Pancreas (tissue), 10 donors: ENCODE measurements around the gene ZNF333. TPM values are rescaled to one million over a fixed set of nuclear protein-coding genes. Genes with fewer than 3 reads are reported as not detected.
A peak's percentile ranks its signal among the peaks of the same experiment; 100 is the strongest.

Experiments
- ATAC-seq, 4 donors: fragments of 200-7000 bp; cut with Tn5 transposase; one replicate each; pipeline versions ENCODE4 v1.8.0 to v1.9.1; 2020; ENCODE audit warnings: mild to moderate bottlenecking in 4 of 4, moderate library complexity in 4 of 4
- DNase-seq, 6 donors: peaks; one replicate each; pipeline ENCODE4 v3.0.0-alpha.2; 2020
- FAIRE-seq: peaks from 2 replicates; lab custom pipeline; 2012; peaks lifted over from hg19 to GRCh38; lab: Jason Lieb, UNC
- H3K27ac ChIP-seq, 4 donors: fragments of 200-600 bp; sonication (generic); 1 replicate in 3 of 4; 2 replicates in 1 of 4; pipeline versions ENCODE4 v1.5.0 to v1.8.0; 2020
- H3K27me3 ChIP-seq, 4 donors: fragments of 200-600 bp; one replicate each; pipeline ENCODE4 v1.8.0; 2021
- H3K36me3 ChIP-seq, 3 donors: fragments of 200-600 bp; sonication (generic) in 1 of 3; one replicate each; pipeline versions ENCODE4 v1.5.0 to v1.8.0; 2020 to 2021
- H3K4me1 ChIP-seq, 3 donors: fragments of 200-600 bp; one replicate each; pipeline ENCODE4 v1.8.0; 2021
- H3K4me3 ChIP-seq, 4 donors: fragments of 200-600 bp; sonication (generic) in 2 of 4; one replicate each; pipeline versions ENCODE4 v1.5.0 to v1.8.0; 2020 to 2021
- H3K9me3 ChIP-seq, 4 donors: fragments of 200-600 bp; one replicate each; pipeline ENCODE4 v1.8.0; 2021
- CTCF ChIP-seq, 4 donors: fragments of 200-600 bp; sonication (generic) in 3 of 4; IDR thresholded peaks; one replicate each; pipeline versions ENCODE4 v1.5.0 to v1.8.0; 2021; ENCODE audit warnings: antibody characterized with exemption in 4 of 4
- WGBS, 2 donors: extraction: QIAGEN DNeasy Blood & Tissue Kit; methylation state at CpG; one replicate each; pipeline ENCODE4 v1.1.7; 2013; 5-methylcytosine and 5-hydroxymethylcytosine counted together
- intact Hi-C, 3 donors: fragments of 100-400 bp; cut with DNase I; formaldehyde crosslinking; loops; one replicate each; pipeline versions ENCODE4 v1.11.1 to v1.14.2; 2022
- polyA plus RNA-seq, 2 donors: library from polyadenylated mRNA; stranded (reverse); fragments of 200-250 nt; gene quantifications; one replicate each; pipeline ENCODE4 v1.2.3, GENCODE V29; 2013
- total RNA-seq, 6 donors: library from RNA; stranded (reverse); fragmentation: NEBNext Ultra II Directional in 4 of 6; extraction: Animal tissue kit (Norgen Biotek cat#: 25700) in 4 of 6; gene quantifications; one replicate each; pipeline versions ENCODE4 v1.2.1 to v1.2.4, GENCODE V29; 2021 to 2023
- donor health status: healthy with polysubstance abuse.
- donor health status: DM: no; HTN: no; CAD: no; lungs with moderate emphysema.
- donor health status: DM: no; HTN: no; CAD: no.
- donor health status: control.
- donor health status: control.
- donor health status: Bipolar disorder and iron deficiency.
- donor health status: DM: yes; HTN: yes; CAD: no.
- donor health status: DM: no; HTN: no; CAD: no.
- donor health status: DM: no; HTN: no; CAD: no.
- donor health status: DM: yes; HTN: yes; CAD: no.

ZNF333 gene
- 1 to 10 TPM; 5.4 to 9.9 (median 7.6) TPM for total RNA-seq
- polyA plus RNA-seq, result 10 to 100 TPM; 10.4 to 14.4 TPM

- no peaks in the 10 kb centered on the region for H3K27me3 ChIP-seq
- intact Hi-C loops, result no loop called here
- peak within 1 kb of the TSS; percentile 89 to 98 (median 91) for H3K27ac ChIP-seq
- H3K9me3 ChIP-seq, result no peaks in the 10 kb centered on the region
- ATAC-seq (peak; percentile 97 to 99 (median 98)), DNase-seq (peak; percentile 92 to 98 (median 96)), FAIRE-seq (no peak)
- H3K4me1 ChIP-seq, result peaks cover 0 to 4% (median 0%) of the 10 kb centered on the region in 3 donors
- TF ChIP-seq CTCF (IDR thresholded peaks at IDR 0.05), result no peak
- WGBS, 2 donors, result 0% methylated on average over 54 to 66 of the region's 66 CpGs
- H3K36me3 ChIP-seq, result peaks cover 0 to under 1% (median 0%) of the 10 kb centered on the region in 3 donors
- peak within 1 kb of the TSS; percentile 64 to 83 (median 74) for H3K4me3 ChIP-seq
These were observed at the start of gene ZNF333 for GRCh38 chr19:14689598-14690503. Gene ZNF333, plus strand, starts transcription at chr19:14690048. Its CDS starts 3,444 bp downstream, at chr19:14693492.

- Histone ChIP-seq H3K4me3 (no peak overlapping the region), H3K9me3 (no peaks in the 10 kb centered on the region), H3K4me1 (no peaks in the 10 kb centered on the region), H3K27ac (no peak overlapping the region), H3K36me3 (no peaks in the 10 kb centered on the region), H3K27me3 (no peaks in the 10 kb centered on the region)
- no peak for ATAC-seq
- FAIRE-seq, result no peak
- DNase-seq, result no peak
- intact Hi-C loops, result no loop called here
- no peak for TF ChIP-seq CTCF (IDR thresholded peaks at IDR 0.05)
- WGBS, 2 donors, result 85 to 93% methylated on average over 2 of the region's 2 CpGs
These were observed 41.3 kb upstream of the ZNF333 start for GRCh38 chr19:14648506-14648905.

GRCh38 chr19:14649020-14649419 is 40.8 kb upstream of the ZNF333 start:
- DNase-seq, result no peak
- no peaks in the 10 kb centered on the region for H3K27me3 ChIP-seq
- WGBS, 2 donors, result 50 to 67% methylated on average over 4 of the region's 4 CpGs
- H3K4me1 ChIP-seq, result no peaks in the 10 kb centered on the region
- H3K36me3 ChIP-seq, result no peaks in the 10 kb centered on the region
- FAIRE-seq, result no peak
- no peak for ATAC-seq
- H3K27ac ChIP-seq, result no peak overlapping the region
- H3K4me3 ChIP-seq, result no peak overlapping the region
- H3K9me3 ChIP-seq, result no peaks in the 10 kb centered on the region
- intact Hi-C loops, result no loop called here
- TF ChIP-seq CTCF (IDR thresholded peaks at IDR 0.05), result no peak

- ATAC-seq, result no peak
- no peaks in the 10 kb centered on the region for H3K4me1 ChIP-seq
- TF ChIP-seq CTCF (IDR thresholded peaks at IDR 0.05), result no peak
- intact Hi-C loops, result no loop called here
- 36 to 66% methylated on average over 2 of the region's 2 CpGs for WGBS, 2 donors
- no peak for FAIRE-seq
- H3K27me3 ChIP-seq, result no peaks in the 10 kb centered on the region
- H3K4me3 ChIP-seq, result no peak overlapping the region
- DNase-seq, result no peak
- no peak overlapping the region for H3K27ac ChIP-seq
- no peaks in the 10 kb centered on the region for H3K36me3 ChIP-seq
- no peaks in the 10 kb centered on the region for H3K9me3 ChIP-seq
These were observed 39.7 kb upstream of the ZNF333 start for GRCh38 chr19:14650161-14650560.
